OCI-LY7 (cell line): ENCODE measurements around the gene THAP11.

Experiments used
- EZH2phosphoT487 ChIP-seq: fragments of 200-600 bp; sonication (generic); IDR thresholded peaks from 2 replicates; pipeline ENCODE4 v1.6.1; 2018; ENCODE audit warnings: low read depth, borderline replicate concordance, mild to moderate bottlenecking, mixed run types, antibody characterized with exemption, low read length, moderate library complexity, mixed read lengths
- TF ChIP-seq, protein P1 (sequence below): fragments of 200-600 bp; sonication (generic); conservative IDR thresholded peaks from 2 replicates; pipeline ENCODE4 v1.5.1; 2014; ENCODE audit warnings: mild to moderate bottlenecking, antibody characterized with exemption, low read length, moderate library complexity, mixed read lengths

- TF ChIP-seq, protein P1, sequence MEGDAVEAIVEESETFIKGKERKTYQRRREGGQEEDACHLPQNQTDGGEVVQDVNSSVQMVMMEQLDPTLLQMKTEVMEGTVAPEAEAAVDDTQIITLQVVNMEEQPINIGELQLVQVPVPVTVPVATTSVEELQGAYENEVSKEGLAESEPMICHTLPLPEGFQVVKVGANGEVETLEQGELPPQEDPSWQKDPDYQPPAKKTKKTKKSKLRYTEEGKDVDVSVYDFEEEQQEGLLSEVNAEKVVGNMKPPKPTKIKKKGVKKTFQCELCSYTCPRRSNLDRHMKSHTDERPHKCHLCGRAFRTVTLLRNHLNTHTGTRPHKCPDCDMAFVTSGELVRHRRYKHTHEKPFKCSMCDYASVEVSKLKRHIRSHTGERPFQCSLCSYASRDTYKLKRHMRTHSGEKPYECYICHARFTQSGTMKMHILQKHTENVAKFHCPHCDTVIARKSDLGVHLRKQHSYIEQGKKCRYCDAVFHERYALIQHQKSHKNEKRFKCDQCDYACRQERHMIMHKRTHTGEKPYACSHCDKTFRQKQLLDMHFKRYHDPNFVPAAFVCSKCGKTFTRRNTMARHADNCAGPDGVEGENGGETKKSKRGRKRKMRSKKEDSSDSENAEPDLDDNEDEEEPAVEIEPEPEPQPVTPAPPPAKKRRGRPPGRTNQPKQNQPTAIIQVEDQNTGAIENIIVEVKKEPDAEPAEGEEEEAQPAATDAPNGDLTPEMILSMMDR = no peak
- TF ChIP-seq EZH2phosphoT487 = no peak
Measured at GRCh38 chr16:67801241-67801640, 40.9 kb upstream of the THAP11 start.
